D721Med (cell line): ENCODE data around the gene SLC25A21.

Experiments
- DNase-seq: peaks from one replicate; pipeline ENCODE4 v3.0.0; 2011; ENCODE audit warnings: low spot score; ENCODE audit not compliant: insufficient read length
- FAIRE-seq: peaks from 2 replicates; lab custom pipeline; 2011; peaks lifted over from hg19 to GRCh38; lab: Jason Lieb, UNC
- TF ChIP-seq, protein P1 (sequence below): IDR thresholded peaks from 2 replicates; pipeline ENCODE4 v1.5.1; 2012; ENCODE audit warnings: mild to moderate bottlenecking, control low read depth; ENCODE audit not compliant: insufficient read depth; ENCODE audit errors: missing control alignments

Gene SLC25A21

GRCh38 chr14:36810209-36810608, 362.2 kb downstream of the SLC25A21 start:
- DNase-seq (no peak), FAIRE-seq (no peak)

DNA sequence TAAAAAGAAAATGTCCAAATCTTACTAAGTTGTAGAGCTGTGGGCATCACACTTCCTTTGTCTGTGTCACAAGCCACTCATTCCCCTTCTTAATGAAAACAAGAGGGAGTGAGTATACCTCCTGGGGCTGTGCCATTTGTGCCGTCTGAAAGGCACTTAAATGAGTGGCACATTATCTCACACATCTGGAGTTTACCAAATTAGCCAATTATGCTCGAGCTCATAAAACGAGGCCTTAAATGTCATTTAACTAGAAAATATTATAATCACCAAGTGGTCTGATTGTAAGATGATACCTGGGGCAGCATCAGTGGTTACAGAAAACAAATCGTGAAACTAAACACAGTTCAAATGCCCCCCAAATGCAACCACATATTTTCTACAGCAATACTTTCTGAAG, 364.7 kb downstream of the SLC25A21 start:
- DNase-seq, result no peak
- TF ChIP-seq, protein P1, sequence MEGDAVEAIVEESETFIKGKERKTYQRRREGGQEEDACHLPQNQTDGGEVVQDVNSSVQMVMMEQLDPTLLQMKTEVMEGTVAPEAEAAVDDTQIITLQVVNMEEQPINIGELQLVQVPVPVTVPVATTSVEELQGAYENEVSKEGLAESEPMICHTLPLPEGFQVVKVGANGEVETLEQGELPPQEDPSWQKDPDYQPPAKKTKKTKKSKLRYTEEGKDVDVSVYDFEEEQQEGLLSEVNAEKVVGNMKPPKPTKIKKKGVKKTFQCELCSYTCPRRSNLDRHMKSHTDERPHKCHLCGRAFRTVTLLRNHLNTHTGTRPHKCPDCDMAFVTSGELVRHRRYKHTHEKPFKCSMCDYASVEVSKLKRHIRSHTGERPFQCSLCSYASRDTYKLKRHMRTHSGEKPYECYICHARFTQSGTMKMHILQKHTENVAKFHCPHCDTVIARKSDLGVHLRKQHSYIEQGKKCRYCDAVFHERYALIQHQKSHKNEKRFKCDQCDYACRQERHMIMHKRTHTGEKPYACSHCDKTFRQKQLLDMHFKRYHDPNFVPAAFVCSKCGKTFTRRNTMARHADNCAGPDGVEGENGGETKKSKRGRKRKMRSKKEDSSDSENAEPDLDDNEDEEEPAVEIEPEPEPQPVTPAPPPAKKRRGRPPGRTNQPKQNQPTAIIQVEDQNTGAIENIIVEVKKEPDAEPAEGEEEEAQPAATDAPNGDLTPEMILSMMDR, result no peak
- FAIRE-seq, result no peak

More at GRCh38 chr14:36810209-36810608, 362.2 kb downstream of the SLC25A21 start:
- TF ChIP-seq, protein P1, result no peak

DNA sequence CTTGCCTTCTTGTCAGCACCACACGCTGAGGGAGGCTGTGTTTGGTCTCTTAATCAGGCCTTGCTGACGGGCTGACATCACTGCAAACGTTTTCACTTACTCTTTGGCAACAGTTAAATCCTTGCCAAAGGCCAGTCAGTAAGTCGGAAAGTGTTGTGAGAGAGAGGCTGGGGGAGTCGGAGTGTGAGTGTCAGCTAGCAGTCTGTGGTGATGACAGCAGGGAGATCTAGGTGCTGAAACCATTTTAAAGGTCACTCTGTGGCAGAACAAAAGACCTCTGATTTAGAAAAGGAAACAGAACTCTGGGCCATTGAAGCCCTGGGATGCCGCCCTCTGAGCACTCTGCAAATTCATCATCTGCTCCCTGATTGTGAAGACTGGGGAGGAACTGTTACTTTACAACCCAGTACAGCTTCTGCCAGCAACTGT, 367.3 kb downstream of the SLC25A21 start:
- FAIRE-seq, result no peak
- TF ChIP-seq, protein P1, result no peak
- no peak for DNase-seq

- TF ChIP-seq, protein P1, result no peak
- FAIRE-seq (no peak), DNase-seq (no peak)
Measured at GRCh38 chr14:36797634-36798033, 374.8 kb downstream of the SLC25A21 start.

DNA sequence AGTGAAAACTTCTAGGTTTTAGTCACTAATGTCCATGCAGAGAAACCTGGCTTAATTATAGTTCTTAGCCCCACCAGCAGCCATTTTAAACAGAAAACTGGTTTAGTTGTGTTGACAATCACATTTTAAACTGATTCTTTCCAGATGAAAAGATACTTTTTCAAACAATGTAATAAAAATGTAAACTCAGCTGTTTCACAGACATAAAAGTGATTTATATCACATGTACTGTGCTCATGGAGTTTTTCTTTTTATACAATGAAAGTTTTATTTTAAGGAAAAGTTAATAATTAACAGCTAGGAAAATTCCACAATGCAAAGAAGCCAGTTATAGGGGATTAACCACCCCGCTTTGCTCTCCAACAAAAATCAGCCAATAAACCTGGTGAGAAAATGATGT, 381.0 kb downstream of the SLC25A21 start:
- no peak for DNase-seq
- TF ChIP-seq, protein P1, result no peak
- no peak for FAIRE-seq

DNA sequence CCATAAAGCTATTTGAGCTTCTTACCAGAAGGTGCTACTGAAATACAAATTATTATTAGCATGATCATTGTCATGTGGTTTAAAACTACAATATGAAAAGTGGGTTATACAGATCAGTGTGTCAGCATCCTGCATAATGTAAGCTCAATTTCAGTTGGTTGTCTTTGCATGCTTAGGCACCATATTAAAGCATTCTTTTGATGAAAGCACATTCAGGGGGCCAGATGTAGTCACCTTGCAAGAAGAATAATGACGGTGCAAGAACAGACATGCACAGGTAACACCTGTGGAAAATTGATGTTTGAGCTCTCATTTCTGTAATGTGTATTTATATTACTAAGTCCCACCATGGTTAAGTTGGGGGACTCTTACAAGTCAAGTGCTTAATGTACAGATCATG, 386.9 kb downstream of the SLC25A21 start:
- no peak for FAIRE-seq
- DNase-seq, result no peak
- TF ChIP-seq, protein P1, result no peak

GRCh38 chr14:36784541-36784940, 387.9 kb downstream of the SLC25A21 start:
- FAIRE-seq, result no peak
- TF ChIP-seq, protein P1, result no peak

More at GRCh38 chr14:36784541-36784940, 387.9 kb downstream of the SLC25A21 start:
- no peak for DNase-seq
